ENCODE measurements around the gene HOXA10.
A peak's percentile ranks its signal among the peaks of the same experiment; 100 is the strongest.

DNA sequence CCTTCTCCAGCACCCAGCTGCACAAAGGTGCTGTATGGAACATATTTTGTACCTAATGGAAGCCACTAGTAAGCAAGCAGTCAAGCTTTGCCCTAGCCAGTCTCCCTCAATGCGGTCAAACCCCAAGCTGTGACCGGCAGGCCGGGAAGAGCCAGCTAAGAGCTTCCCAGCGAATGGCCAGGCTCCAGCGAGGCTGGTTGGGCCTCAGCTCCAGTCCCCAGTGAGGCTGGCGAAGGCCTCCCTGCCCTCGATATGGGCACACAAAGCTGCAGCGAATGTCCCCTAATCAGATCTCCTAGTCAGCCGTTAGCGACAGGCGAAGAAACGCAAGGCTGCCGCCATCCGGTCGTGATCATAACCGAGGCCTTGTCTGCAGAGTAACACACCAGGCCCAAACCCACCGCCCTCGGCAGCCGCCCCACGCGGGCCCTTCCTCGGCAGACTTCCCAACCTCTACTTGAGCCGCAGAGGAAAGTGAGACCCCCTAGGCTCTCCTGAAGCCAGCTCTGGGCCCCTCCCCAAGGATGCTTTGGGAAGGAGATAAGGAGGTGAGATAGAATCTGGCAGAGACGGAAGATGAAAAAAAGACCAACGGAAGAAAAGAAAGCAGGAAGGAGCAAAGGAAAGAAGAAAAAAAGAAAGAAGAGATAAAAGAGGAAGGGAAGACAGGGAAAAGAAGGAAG is 5.7 kb downstream of the HOXA10 start:
- TF ChIP-seq, protein P1, sequence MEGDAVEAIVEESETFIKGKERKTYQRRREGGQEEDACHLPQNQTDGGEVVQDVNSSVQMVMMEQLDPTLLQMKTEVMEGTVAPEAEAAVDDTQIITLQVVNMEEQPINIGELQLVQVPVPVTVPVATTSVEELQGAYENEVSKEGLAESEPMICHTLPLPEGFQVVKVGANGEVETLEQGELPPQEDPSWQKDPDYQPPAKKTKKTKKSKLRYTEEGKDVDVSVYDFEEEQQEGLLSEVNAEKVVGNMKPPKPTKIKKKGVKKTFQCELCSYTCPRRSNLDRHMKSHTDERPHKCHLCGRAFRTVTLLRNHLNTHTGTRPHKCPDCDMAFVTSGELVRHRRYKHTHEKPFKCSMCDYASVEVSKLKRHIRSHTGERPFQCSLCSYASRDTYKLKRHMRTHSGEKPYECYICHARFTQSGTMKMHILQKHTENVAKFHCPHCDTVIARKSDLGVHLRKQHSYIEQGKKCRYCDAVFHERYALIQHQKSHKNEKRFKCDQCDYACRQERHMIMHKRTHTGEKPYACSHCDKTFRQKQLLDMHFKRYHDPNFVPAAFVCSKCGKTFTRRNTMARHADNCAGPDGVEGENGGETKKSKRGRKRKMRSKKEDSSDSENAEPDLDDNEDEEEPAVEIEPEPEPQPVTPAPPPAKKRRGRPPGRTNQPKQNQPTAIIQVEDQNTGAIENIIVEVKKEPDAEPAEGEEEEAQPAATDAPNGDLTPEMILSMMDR (IDR thresholded peaks at IDR 0.05 in 4 of 5, conservative IDR thresholded peaks at IDR 0.05 in 1 of 5): peak in 1 of 5 experiments; percentile 28
- no peak for TF ChIP-seq POLR2A (IDR thresholded peaks at IDR 0.05)
